BLaER1 treated with 17β-estradiol and CSF1 and Interleukin-3, amounts not matched to agents 10 nM and 100 nM (cell line): ENCODE measurements around the gene RPP14.

Experiments
- H3K27ac ChIP-seq, 11 experiments: shearing (Covaris generic); formaldehyde crosslinking; 2 replicates each; pipeline ENCODE4 v1.8.1; 2022
- H3K27me3 ChIP-seq, 11 experiments: shearing (Covaris generic); formaldehyde crosslinking; 2 replicates each; pipeline ENCODE4 v1.8.1; 2022
- H3K36me3 ChIP-seq, 11 experiments: shearing (Covaris generic); formaldehyde crosslinking; 2 replicates each; pipeline ENCODE4 v1.8.1; 2022
- H3K4me1 ChIP-seq, 10 experiments: shearing (Covaris generic); formaldehyde crosslinking; 2 replicates each; pipeline ENCODE4 v1.8.1; 2022
- H3K4me2 ChIP-seq, 11 experiments: shearing (Covaris generic); formaldehyde crosslinking; 2 replicates each; pipeline ENCODE4 v1.8.1; 2022
- H3K4me3 ChIP-seq, 10 experiments: shearing (Covaris generic); formaldehyde crosslinking; 2 replicates each; pipeline ENCODE4 v1.8.1; 2022
- H3K9ac ChIP-seq, 11 experiments: shearing (Covaris generic); formaldehyde crosslinking; 2 replicates each; pipeline ENCODE4 v1.8.1; 2022
- H3K9me3 ChIP-seq, 11 experiments: shearing (Covaris generic); formaldehyde crosslinking; replicated peaks in 1 of 11; 2 replicates each; pipeline ENCODE4 v1.8.1; 2022
- H4K20me1 ChIP-seq, 11 experiments: shearing (Covaris generic); formaldehyde crosslinking; 2 replicates each; pipeline ENCODE4 v1.8.1; 2022
- Cebpa-rat ChIP-seq, 11 experiments: shearing (Covaris generic); IDR thresholded peaks; 2 replicates each; pipeline ENCODE4 v1.8.1; 2022

Gene RPP14

DNA sequence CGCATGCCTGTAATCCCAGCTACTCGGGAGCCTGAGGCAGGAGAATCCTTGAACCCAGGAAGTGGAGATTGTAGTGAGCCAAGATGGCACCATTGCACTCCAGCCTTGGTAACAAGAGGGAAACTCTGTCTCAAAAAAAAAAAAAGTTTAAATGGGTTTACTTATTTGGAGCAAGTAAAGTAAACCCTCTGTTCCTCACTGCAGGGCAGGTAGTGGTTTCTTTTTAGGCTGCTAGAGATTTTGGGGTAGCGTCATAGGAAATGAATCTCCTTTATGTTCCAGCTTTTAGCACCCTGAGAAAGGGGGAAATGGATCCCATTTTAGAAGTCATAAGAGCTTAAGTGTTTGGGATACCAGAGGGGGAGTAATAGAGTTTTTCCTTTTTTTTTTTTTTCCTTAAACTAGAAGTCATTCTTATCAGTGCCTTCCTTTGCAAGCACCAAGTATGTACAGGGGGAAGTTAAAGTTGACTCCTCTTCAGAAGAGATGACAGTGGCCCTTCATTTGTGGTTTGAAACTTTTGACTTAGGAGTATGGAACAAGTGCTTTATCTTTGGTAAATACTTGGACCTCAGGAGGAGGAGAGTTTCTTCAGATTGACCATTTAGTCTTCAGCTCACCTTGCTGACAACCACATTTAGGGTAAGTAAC lies 34.7 kb downstream of the RPP14 start:
- Histone ChIP-seq H3K9me3 (peaks cover 0 to 25% (median 5%) of the 10 kb centered on the region in 11 experiments; a peak in 10 of 22 replicates), H3K9ac (no peak overlapping the region; a peak in 1 of 22 replicates), H3K4me2 (peak overlapping the region; percentile 25 to 96 (median 43); a peak in 21 of 22 replicates), H3K27ac (peak overlapping the region in 9 of 11 experiments; percentile 12 to 52 (median 33); a peak in 14 of 22 replicates), H4K20me1 (peaks cover 11 to 55% (median 32%) of the 10 kb centered on the region in 11 experiments; a peak in 15 of 22 replicates), H3K27me3 (no peaks in the 10 kb centered on the region), H3K4me3 (no peak overlapping the region), H3K36me3 (peaks cover 36 to 98% (median 94%) of the 10 kb centered on the region in 11 experiments), H3K4me1 (peaks cover 74 to 100% (median 94%) of the 10 kb centered on the region in 10 experiments)
- TF ChIP-seq Cebpa-rat (IDR thresholded peaks at IDR 0.05): no peak

DNA sequence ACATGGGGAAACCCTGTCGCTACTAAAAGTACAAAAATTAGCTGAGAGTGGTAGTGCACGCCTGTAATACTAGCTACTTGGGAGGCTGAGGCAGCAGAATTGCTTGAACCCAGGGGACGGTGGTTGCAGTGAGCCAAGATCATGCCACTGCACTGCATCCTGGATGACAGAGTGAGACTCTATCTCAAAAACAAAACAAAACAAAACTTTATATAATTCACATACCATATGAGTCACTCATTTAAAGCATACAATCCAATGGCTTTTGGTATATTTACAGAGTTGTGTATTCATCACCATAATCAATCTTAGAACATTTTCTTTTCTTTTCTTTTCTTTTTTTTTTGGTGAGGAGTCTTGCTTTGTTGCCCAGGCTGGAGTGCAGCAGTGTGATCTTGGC lies 35.3 kb downstream of the RPP14 start:
- no peak overlapping the region; a peak in 1 of 22 replicates for H3K9ac ChIP-seq
- peak overlapping the region; percentile 25 to 96 (median 43); a peak in 19 of 22 replicates for H3K4me2 ChIP-seq
- peaks cover 0 to 29% (median 5%) of the 10 kb centered on the region in 11 experiments; a peak in 11 of 22 replicates for H3K9me3 ChIP-seq
- TF ChIP-seq Cebpa-rat (IDR thresholded peaks at IDR 0.05): no peak
- peaks cover 11 to 61% (median 37%) of the 10 kb centered on the region in 11 experiments; a peak in 15 of 22 replicates for H4K20me1 ChIP-seq
- H3K4me1 ChIP-seq: peaks cover 74 to 100% (median 94%) of the 10 kb centered on the region in 10 experiments
- no peaks in the 10 kb centered on the region for H3K27me3 ChIP-seq
- peak overlapping the region in 9 of 11 experiments; percentile 12 to 52 (median 33); a peak in 11 of 22 replicates for H3K27ac ChIP-seq
- H3K4me3 ChIP-seq: no peak overlapping the region
- H3K36me3 ChIP-seq: peaks cover 36 to 100% (median 96%) of the 10 kb centered on the region in 11 experiments

DNA sequence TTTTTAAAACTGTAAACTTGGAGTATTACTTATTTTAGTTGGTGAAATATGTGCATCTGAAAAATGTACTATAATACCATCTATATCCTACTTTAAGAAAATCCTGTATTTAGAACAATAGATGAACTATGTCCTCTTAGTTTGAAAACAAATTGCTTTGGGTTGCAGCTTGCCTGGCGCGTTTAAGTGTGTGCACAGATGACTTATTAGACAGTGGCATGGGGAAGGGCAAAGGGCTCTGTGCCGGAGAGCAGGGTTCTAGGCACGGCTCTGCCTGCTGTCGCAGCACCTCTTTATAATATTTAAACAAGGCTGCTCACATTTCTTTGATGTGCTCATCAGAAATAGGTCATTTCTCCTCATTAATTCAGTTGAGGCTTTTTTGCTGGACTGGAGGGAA lies 36.6 kb downstream of the RPP14 start:
- no peak for TF ChIP-seq Cebpa-rat (IDR thresholded peaks at IDR 0.05)
- H3K4me3 ChIP-seq: 0 out of 20 replicates have a peak overlapping the region, but pooled peaks of 1 of the 10 experiments have one; percentile 2
- H4K20me1 ChIP-seq: peaks cover 11 to 61% (median 37%) of the 10 kb centered on the region in 11 experiments; a peak in 15 of 22 replicates
- H3K9me3 ChIP-seq: peaks cover 0 to 30% (median 5%) of the 10 kb centered on the region in 11 experiments; a peak in 11 of 22 replicates
- H3K27me3 ChIP-seq: no peaks in the 10 kb centered on the region
- H3K4me1 ChIP-seq: peaks cover 69 to 98% (median 91%) of the 10 kb centered on the region in 10 experiments
- H3K27ac ChIP-seq: peak overlapping the region in 6 of 11 experiments; percentile 4 to 46 (median 23); a peak in 3 of 22 replicates
- no peak overlapping the region for H3K9ac ChIP-seq
- peaks cover 36 to 98% (median 94%) of the 10 kb centered on the region in 11 experiments for H3K36me3 ChIP-seq
- peak overlapping the region in 8 of 11 experiments; percentile 1 to 96 (median 50); a peak in 9 of 22 replicates for H3K4me2 ChIP-seq

GRCh38 chr3:58345457-58345856 lies 39.4 kb downstream of the RPP14 start:
- TF ChIP-seq Cebpa-rat (IDR thresholded peaks at IDR 0.05): no peak
- no peak overlapping the region for H3K9ac ChIP-seq
- no peak overlapping the region; a peak in 1 of 20 replicates for H3K4me3 ChIP-seq
- peak overlapping the region in 9 of 11 experiments; percentile 46 to 69 (median 65); a peak in 14 of 22 replicates for H3K27ac ChIP-seq
- H4K20me1 ChIP-seq: peaks cover 11 to 83% (median 37%) of the 10 kb centered on the region in 11 experiments; a peak in 15 of 22 replicates
- peaks cover 78 to 98% (median 94%) of the 10 kb centered on the region in 10 experiments for H3K4me1 ChIP-seq
- peaks cover 0 to 21% (median 5%) of the 10 kb centered on the region in 11 experiments; a peak in 10 of 22 replicates for H3K9me3 ChIP-seq
- peak overlapping the region; percentile 22 to 69 (median 59); a peak in 19 of 22 replicates for H3K4me2 ChIP-seq
- H3K27me3 ChIP-seq: no peaks in the 10 kb centered on the region
- H3K36me3 ChIP-seq: peaks cover 27 to 82% (median 79%) of the 10 kb centered on the region in 11 experiments

- Histone ChIP-seq H3K4me3 (no peak overlapping the region; a peak in 1 of 20 replicates), H3K36me3 (peaks cover 27 to 73% (median 70%) of the 10 kb centered on the region in 11 experiments), H3K27me3 (no peaks in the 10 kb centered on the region), H3K9me3 (peaks cover 0 to 21% (median 5%) of the 10 kb centered on the region in 11 experiments; a peak in 10 of 22 replicates), H3K4me1 (peaks cover 78 to 98% (median 94%) of the 10 kb centered on the region in 10 experiments), H4K20me1 (peaks cover 11 to 78% (median 37%) of the 10 kb centered on the region in 11 experiments; a peak in 15 of 22 replicates), H3K27ac (peak overlapping the region in 8 of 11 experiments; percentile 17 to 68 (median 61); a peak in 11 of 22 replicates), H3K4me2 (peak overlapping the region; percentile 19 to 69 (median 58); a peak in 21 of 22 replicates), H3K9ac (peak overlapping the region in 1 of 11 experiments; percentile 9; a peak in 1 of 22 replicates)
- TF ChIP-seq Cebpa-rat (IDR thresholded peaks at IDR 0.05): no peak
These were observed 40.3 kb downstream of the RPP14 start for GRCh38 chr3:58346368-58346767.

DNA sequence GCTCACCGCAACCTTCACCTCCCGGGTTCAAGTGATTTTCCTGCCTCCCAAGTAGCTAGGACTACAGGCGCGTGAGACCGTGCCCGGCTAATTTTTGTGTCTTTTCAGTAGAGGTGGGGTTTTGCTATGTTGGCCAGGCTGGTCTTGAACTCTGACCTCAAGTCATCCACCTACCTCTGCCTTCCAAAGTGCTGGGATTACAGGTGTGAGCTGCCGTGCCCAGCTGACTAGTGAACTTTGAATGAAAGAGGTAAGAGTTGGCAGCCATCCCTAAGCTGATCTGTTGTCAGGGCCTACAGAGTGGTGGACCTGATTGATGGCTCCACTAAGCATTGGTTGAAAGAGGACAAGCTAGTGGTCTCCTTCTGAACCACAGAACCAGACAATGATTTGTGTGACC lies 41.9 kb downstream of the RPP14 start:
- H3K4me3 ChIP-seq: peak overlapping the region in 4 of 10 experiments; percentile 2 to 36 (median 14); a peak in 3 of 20 replicates
- H4K20me1 ChIP-seq: peaks cover 4 to 81% (median 28%) of the 10 kb centered on the region in 11 experiments; a peak in 15 of 22 replicates
- TF ChIP-seq Cebpa-rat (IDR thresholded peaks at IDR 0.05): no peak
- peaks cover 18 to 62% (median 54%) of the 10 kb centered on the region in 11 experiments for H3K36me3 ChIP-seq
- H3K27me3 ChIP-seq: no peaks in the 10 kb centered on the region
- peaks cover 0 to 17% (median 5%) of the 10 kb centered on the region in 11 experiments; a peak in 10 of 22 replicates for H3K9me3 ChIP-seq
- peak overlapping the region; percentile 85 to 97 (median 94) for H3K4me2 ChIP-seq
- H3K9ac ChIP-seq: peak overlapping the region in 6 of 11 experiments; percentile 28 to 84 (median 62); a peak in 9 of 22 replicates
- H3K27ac ChIP-seq: peak overlapping the region; percentile 15 to 96 (median 89); a peak in 20 of 22 replicates
- H3K4me1 ChIP-seq: peaks cover 84 to 99% (median 97%) of the 10 kb centered on the region in 10 experiments

DNA sequence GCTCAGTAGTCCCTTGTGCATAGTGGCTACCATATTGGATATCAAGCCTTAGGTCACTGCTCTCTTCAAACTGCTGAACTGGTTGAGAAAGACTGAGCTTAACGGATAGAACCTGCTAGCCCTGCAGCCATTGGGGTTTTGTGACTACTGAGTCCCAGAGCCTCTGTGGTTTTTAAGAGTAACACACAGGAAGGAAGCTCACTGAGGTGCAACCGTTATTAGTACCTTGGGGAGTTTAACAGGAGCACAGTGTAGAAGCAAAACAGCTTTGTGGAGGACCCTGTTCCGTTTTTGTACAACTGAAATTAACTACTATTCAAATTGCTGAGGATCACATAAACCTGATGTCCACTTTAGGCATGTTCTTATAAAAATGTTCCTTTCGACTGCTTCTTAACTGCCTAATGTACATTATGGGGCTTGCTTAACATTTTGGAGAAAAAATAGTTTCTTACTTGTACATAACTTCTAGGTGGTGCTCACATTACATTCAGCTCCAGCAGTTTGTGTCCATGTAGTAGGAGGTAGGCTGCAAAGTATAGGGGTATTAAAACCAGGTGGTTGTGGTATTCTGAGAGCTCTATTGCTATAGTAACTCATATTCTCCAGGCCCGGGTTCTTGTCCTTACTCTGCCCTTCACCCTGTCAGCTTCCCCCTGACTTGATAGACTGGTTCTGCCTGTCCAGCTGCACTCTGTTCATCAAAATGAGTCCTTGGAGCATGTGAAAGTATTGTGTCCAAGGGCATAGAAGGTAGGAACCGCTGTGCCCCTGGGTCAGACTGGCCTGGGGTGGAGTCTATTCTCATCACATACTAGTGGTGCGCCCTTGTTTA lies 44.0 kb downstream of the RPP14 start:
- H3K9me3 ChIP-seq: peaks cover 0 to 6% (median 0%) of the 10 kb centered on the region in 11 experiments; a peak in 3 of 22 replicates
- peak overlapping the region; percentile 23 to 84 (median 77); a peak in 21 of 22 replicates for H3K9ac ChIP-seq
- peaks cover 0 to 77% (median 11%) of the 10 kb centered on the region in 11 experiments; a peak in 10 of 22 replicates for H4K20me1 ChIP-seq
- peaks cover 89 to 99% (median 96%) of the 10 kb centered on the region in 10 experiments for H3K4me1 ChIP-seq
- peak in 3 of 11 experiments; percentile 43 to 81 (median 47); a peak in 3 of 22 replicates for TF ChIP-seq Cebpa-rat (IDR thresholded peaks at IDR 0.05)
- peaks cover 5 to 49% (median 40%) of the 10 kb centered on the region in 11 experiments; a peak in 19 of 22 replicates for H3K36me3 ChIP-seq
- peak overlapping the region in 9 of 10 experiments; percentile 6 to 66 (median 50); a peak in 17 of 20 replicates for H3K4me3 ChIP-seq
- peak overlapping the region; percentile 53 to 96 (median 89); a peak in 21 of 22 replicates for H3K27ac ChIP-seq
- H3K4me2 ChIP-seq: peak overlapping the region; percentile 85 to 97 (median 94)
- H3K27me3 ChIP-seq: no peaks in the 10 kb centered on the region
